WTC11 (cell line): ENCODE data around the gene DEDD2. TPM values are rescaled to one million over a fixed set of nuclear protein-coding genes. Genes with fewer than 3 reads are reported as not detected.

Experiments used
- ATAC-seq: fragments of 200-7000 bp; cut with Tn5 transposase; 2 replicates; pipeline ENCODE4 v1.10.0; 2021; ENCODE audit warnings: mild to moderate bottlenecking, moderate library complexity
- CTCF ChIA-PET: fragments of 300-600 bp; sonication (Branson Sonifier 250); formaldehyde crosslinking; loops from one replicate; lab custom pipeline; 2021; ENCODE audit warnings: antibody characterized with exemption; lab: Charles Lee
- POLR2A ChIA-PET: fragments of 350-600 bp; sonication (Branson Sonifier 250); formaldehyde crosslinking; loops from one replicate; lab custom pipeline; 2021; ENCODE audit warnings: antibody characterized with exemption; lab: Charles Lee
- DNase-seq: peaks from one replicate; pipeline ENCODE4 v3.0.0; 2021; ENCODE audit warnings: low spot score
- H3K27ac Mint-ChIP-seq: 2 replicates; pipeline ENCODE4 v1.8.0; 2021; ENCODE audit warnings: mixed read lengths
- H3K27me3 Mint-ChIP-seq: 2 replicates; pipeline ENCODE4 v1.8.0; 2021; ENCODE audit warnings: low read depth, mild to moderate bottlenecking, moderate library complexity, mixed read lengths
- H3K36me3 Mint-ChIP-seq: 2 replicates; pipeline ENCODE4 v1.8.0; 2021; ENCODE audit warnings: mixed read lengths
- H3K4me1 Mint-ChIP-seq: 2 replicates; pipeline ENCODE4 v1.8.0; 2022; ENCODE audit warnings: mixed read lengths
- H3K4me3 Mint-ChIP-seq: 2 replicates; pipeline ENCODE4 v1.8.0; 2021; ENCODE audit warnings: mild to moderate bottlenecking, moderate library complexity, mixed read lengths
- H3K9me3 Mint-ChIP-seq: 2 replicates; pipeline ENCODE4 v1.8.0; 2021; ENCODE audit warnings: mixed read lengths
- ATF1 ChIP-seq: sonication (generic); formaldehyde crosslinking; IDR thresholded peaks from 2 replicates; pipeline ENCODE4 v1.8.1; 2023; ENCODE audit warnings: mild to moderate bottlenecking, moderate library complexity, missing genetic modification reagents
- CDX4 ChIP-seq: fragments of 250-450 bp; sonication (Bioruptor Pico); IDR thresholded peaks from 2 replicates; pipeline ENCODE4 v1.9.0; 2021; ENCODE audit warnings: moderate library complexity, mild to moderate bottlenecking, inconsistent platforms, borderline replicate concordance
- EMX1 ChIP-seq: fragments of 250-450 bp; sonication (Bioruptor Pico); IDR thresholded peaks from 2 replicates; pipeline ENCODE4 v1.8.0; 2021; ENCODE audit warnings: mild to moderate bottlenecking
- ETV6 ChIP-seq: sonication (generic); formaldehyde crosslinking; IDR thresholded peaks from 2 replicates; pipeline ENCODE4 v1.8.1; 2022; ENCODE audit warnings: mild to moderate bottlenecking, missing genetic modification reagents
- GABPB1 ChIP-seq: sonication (generic); formaldehyde crosslinking; IDR thresholded peaks from 2 replicates; pipeline ENCODE4 v1.8.1; 2023; ENCODE audit warnings: mild to moderate bottlenecking, missing genetic modification reagents
- HMGXB4 ChIP-seq: sonication (generic); formaldehyde crosslinking; IDR thresholded peaks from 2 replicates; pipeline ENCODE4 v1.8.1; 2023; ENCODE audit warnings: mild to moderate bottlenecking, moderate library complexity, missing genetic modification reagents
- IRF2 ChIP-seq: sonication (generic); formaldehyde crosslinking; IDR thresholded peaks from 2 replicates; pipeline ENCODE4 v1.8.0; 2022; ENCODE audit warnings: low read depth, missing genetic modification reagents, borderline replicate concordance
- JAZF1 ChIP-seq: fragments of 250-450 bp; sonication (Bioruptor Pico); IDR thresholded peaks from 2 replicates; pipeline ENCODE4 v1.9.0; 2021; ENCODE audit warnings: moderate library complexity, mild to moderate bottlenecking, inconsistent platforms
- KAT7 ChIP-seq: sonication (generic); formaldehyde crosslinking; IDR thresholded peaks from 2 replicates; pipeline ENCODE4 v1.8.1; 2023; ENCODE audit warnings: missing genetic modification reagents, mild to moderate bottlenecking, borderline replicate concordance
- OVOL2 ChIP-seq: fragments of 250-450 bp; sonication (Bioruptor Pico); IDR thresholded peaks from 2 replicates; pipeline ENCODE4 v1.9.0; 2021; ENCODE audit warnings: mild to moderate bottlenecking, borderline replicate concordance
- PRDM15 ChIP-seq: sonication (generic); formaldehyde crosslinking; IDR thresholded peaks from 2 replicates; pipeline ENCODE4 v1.8.0; 2022; ENCODE audit warnings: missing genetic modification reagents
- RORB ChIP-seq: fragments of 250-450 bp; sonication (Bioruptor Pico); IDR thresholded peaks from 2 replicates; pipeline ENCODE4 v1.9.0; 2021; ENCODE audit warnings: mild to moderate bottlenecking
- SP1 ChIP-seq: sonication (generic); formaldehyde crosslinking; conservative IDR thresholded peaks from 2 replicates; pipeline ENCODE4 v1.8.1; 2022; ENCODE audit warnings: missing genetic modification reagents
- TEAD1 ChIP-seq: sonication (generic); formaldehyde crosslinking; IDR thresholded peaks from 2 replicates; pipeline ENCODE4 v1.8.0; 2022; ENCODE audit warnings: mild to moderate bottlenecking, missing genetic modification reagents
- TEAD4 ChIP-seq: sonication (generic); formaldehyde crosslinking; IDR thresholded peaks from 2 replicates; pipeline ENCODE4 v1.8.0; 2022; ENCODE audit warnings: mild to moderate bottlenecking, missing genetic modification reagents
- ZBTB21 ChIP-seq: sonication (generic); formaldehyde crosslinking; IDR thresholded peaks from 2 replicates; pipeline ENCODE4 v1.8.1; 2023; ENCODE audit warnings: mild to moderate bottlenecking, missing genetic modification reagents, borderline replicate concordance
- ZMAT4 ChIP-seq: fragments of 250-450 bp; sonication (Bioruptor Pico); IDR thresholded peaks from 2 replicates; pipeline ENCODE4 v1.9.0; 2021; ENCODE audit warnings: mild to moderate bottlenecking
- ZNF121 ChIP-seq: sonication (generic); formaldehyde crosslinking; IDR thresholded peaks from 2 replicates; pipeline ENCODE4 v1.8.0; 2023; ENCODE audit warnings: missing genetic modification reagents
- total RNA-seq: library from RNA; stranded (reverse); gene quantifications from 3 replicates; pipeline ENCODE4 v1.2.3, GENCODE V29; 2021
- TF ChIP-seq, protein P1 (sequence below): fragments of 250-450 bp; sonication (Bioruptor Pico); IDR thresholded peaks from 2 replicates; pipeline ENCODE4 v1.9.0; 2021; ENCODE audit warnings: mild to moderate bottlenecking
- TF ChIP-seq, protein P2 (sequence below): sonication (generic); formaldehyde crosslinking; IDR thresholded peaks from 2 replicates; pipeline ENCODE4 v1.8.0; 2022; ENCODE audit warnings: mild to moderate bottlenecking, missing genetic modification reagents

The DEDD2 gene
- total RNA-seq, 1 experiment from 2014 or later, result 37.7 TPM

DNA sequence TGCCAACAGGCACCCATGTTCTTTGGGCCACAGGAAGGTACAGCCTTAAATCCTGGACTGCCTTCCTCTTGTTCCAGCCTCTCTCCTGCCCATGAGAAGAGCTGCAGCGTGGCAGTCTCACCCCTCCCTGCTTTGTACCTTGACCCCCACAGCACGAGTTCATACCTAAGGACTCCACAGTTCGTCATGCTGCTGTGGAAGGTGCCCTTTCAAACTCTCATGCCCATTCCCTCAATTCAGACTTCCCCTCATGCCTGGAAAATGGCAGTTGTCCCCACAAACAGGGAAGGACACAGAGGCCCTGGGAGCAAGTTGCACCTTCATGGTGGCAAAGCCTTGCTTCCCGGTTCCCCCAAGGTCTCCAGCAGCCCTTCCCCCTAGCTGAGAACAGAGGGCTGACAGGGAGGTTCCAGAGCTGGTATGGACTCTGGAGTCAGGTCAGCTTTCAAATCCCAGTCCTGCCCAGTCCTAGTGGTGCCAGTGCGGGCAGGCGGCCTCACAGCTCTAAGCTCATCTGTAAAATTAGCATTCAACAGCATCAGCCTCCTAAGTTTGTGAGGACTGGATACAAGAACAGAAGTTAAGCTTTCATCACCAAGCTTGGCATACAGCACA, 16.3 kb upstream of the DEDD2 start:
- H3K36me3 Mint-ChIP-seq, result peaks cover 55% of the 10 kb centered on the region
- TF ChIP-seq ATF1 (CRISPR knock-in tag) (no peak), TEAD4 (CRISPR knock-in tag) (no peak)
- TF ChIP-seq, all 79 proteins: peak for 0
- CTCF ChIA-PET, result interaction anchor here (0.7 to 3.6 kb wide), 4 partner anchors 9 to 120 kb away, joined by 3 to 16 read pairs (median 4); partner anchors contain the start of genes GSK3A and POU2F2
- no peak for DNase-seq
- ATAC-seq, result no peak
- Mint-ChIP-seq H3K9me3 (no peaks in the 10 kb centered on the region), H3K27ac (no peak overlapping the region; the same call in 1 of the 2 replicates), H3K4me1 (0 out of 2 replicates have a peak, but pooled peaks cover 4% of the 10 kb centered on the region), H3K4me3 (no peak overlapping the region), H3K27me3 (no peaks in the 10 kb centered on the region)
- POLR2A ChIA-PET, result interaction anchor here (1.0 to 1.9 kb wide), 2 partner anchors 8 to 9 kb away, joined by 3 to 5 read pairs; partner anchors contain the start of gene GSK3A

GRCh38 chr19:42233106-42233505, 15.6 kb upstream of the DEDD2 start:
- POLR2A ChIA-PET, result interaction anchor here (0.7 to 1.9 kb wide), 3 partner anchors 9 to 62 kb away, joined by 3 to 5 read pairs (median 4); partner anchors contain the start of gene GSK3A
- Mint-ChIP-seq H3K27ac (no peak overlapping the region; the same call in 1 of the 2 replicates), H3K36me3 (peaks cover 55% of the 10 kb centered on the region), H3K27me3 (no peaks in the 10 kb centered on the region), H3K4me3 (no peak overlapping the region), H3K9me3 (no peaks in the 10 kb centered on the region), H3K4me1 (0 out of 2 replicates have a peak, but pooled peaks cover 4% of the 10 kb centered on the region)
- DNase-seq (no peak), ATAC-seq (0 out of 2 replicates have a peak, but pooled peaks have one; percentile 26)
- CTCF ChIA-PET, result interaction anchor here (1.1 to 3.6 kb wide), 3 partner anchors 46 to 207 kb away, joined by 3 to 16 read pairs (median 4); no protein-coding TSS in a partner anchor
- no peak for TF ChIP-seq ETV6 (CRISPR knock-in tag)
- TF ChIP-seq KAT7 (CRISPR knock-in tag), result no peak
- no peak for TF ChIP-seq GABPB1
- TF ChIP-seq HMGXB4 (CRISPR knock-in tag), result no peak

DNA sequence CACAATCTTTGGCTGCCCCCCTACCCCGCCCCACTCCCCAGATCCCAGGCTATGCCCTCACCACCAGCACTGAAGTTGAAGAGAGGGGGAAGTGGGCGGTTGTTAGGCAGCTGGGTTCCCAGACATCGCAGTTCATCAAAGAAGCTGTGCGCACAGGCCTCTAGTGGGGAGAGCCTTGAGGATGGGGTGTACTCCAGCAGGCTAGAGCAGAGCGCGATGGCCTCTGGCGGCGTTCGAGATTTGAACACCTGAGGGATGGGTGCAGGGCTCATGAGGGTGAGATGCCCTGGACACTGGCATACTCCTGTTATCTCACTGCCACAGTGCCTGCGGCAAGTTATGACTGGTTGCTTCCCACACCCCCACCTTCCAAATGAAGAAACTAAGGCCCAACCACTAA, 15.0 kb upstream of the DEDD2 start:
- 0 out of 2 replicates have a peak, but pooled peaks cover 4% of the 10 kb centered on the region for H3K4me1 Mint-ChIP-seq
- H3K27me3 Mint-ChIP-seq, result no peaks in the 10 kb centered on the region
- ATAC-seq (no peak), DNase-seq (no peak)
- no peak overlapping the region for H3K27ac Mint-ChIP-seq
- no peak overlapping the region for H3K4me3 Mint-ChIP-seq
- ChIA-PET CTCF (interaction anchor here (1.1 to 3.6 kb wide), 3 partner anchors 47 to 208 kb away, joined by 3 to 16 read pairs (median 4); no protein-coding TSS in a partner anchor), POLR2A (interaction anchor here (0.7 to 1.0 kb wide), 2 partner anchors 11 to 63 kb away, joined by 3 to 4 read pairs; no protein-coding TSS in a partner anchor)
- H3K9me3 Mint-ChIP-seq, result no peaks in the 10 kb centered on the region
- peaks cover 55% of the 10 kb centered on the region for H3K36me3 Mint-ChIP-seq
- no peak for TF ChIP-seq ZMAT4 (CRISPR knock-in tag)
- TF ChIP-seq ZNF121 (CRISPR knock-in tag), result no peak
- no peak for TF ChIP-seq EMX1 (CRISPR knock-in tag)
- TF ChIP-seq ZBTB21 (CRISPR knock-in tag), result no peak
- TF ChIP-seq PRDM15 (CRISPR knock-in tag), result no peak
- no peak for TF ChIP-seq JAZF1 (CRISPR knock-in tag)
- TF ChIP-seq, protein P1, sequence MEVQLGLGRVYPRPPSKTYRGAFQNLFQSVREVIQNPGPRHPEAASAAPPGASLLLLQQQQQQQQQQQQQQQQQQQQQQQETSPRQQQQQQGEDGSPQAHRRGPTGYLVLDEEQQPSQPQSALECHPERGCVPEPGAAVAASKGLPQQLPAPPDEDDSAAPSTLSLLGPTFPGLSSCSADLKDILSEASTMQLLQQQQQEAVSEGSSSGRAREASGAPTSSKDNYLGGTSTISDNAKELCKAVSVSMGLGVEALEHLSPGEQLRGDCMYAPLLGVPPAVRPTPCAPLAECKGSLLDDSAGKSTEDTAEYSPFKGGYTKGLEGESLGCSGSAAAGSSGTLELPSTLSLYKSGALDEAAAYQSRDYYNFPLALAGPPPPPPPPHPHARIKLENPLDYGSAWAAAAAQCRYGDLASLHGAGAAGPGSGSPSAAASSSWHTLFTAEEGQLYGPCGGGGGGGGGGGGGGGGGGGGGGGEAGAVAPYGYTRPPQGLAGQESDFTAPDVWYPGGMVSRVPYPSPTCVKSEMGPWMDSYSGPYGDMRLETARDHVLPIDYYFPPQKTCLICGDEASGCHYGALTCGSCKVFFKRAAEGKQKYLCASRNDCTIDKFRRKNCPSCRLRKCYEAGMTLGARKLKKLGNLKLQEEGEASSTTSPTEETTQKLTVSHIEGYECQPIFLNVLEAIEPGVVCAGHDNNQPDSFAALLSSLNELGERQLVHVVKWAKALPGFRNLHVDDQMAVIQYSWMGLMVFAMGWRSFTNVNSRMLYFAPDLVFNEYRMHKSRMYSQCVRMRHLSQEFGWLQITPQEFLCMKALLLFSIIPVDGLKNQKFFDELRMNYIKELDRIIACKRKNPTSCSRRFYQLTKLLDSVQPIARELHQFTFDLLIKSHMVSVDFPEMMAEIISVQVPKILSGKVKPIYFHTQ (CRISPR knock-in tag), result no peak
- TF ChIP-seq IRF2 (CRISPR knock-in tag), result no peak
- no peak for TF ChIP-seq CDX4
- TF ChIP-seq OVOL2 (CRISPR knock-in tag), result no peak
- TF ChIP-seq TEAD1 (CRISPR knock-in tag), result no peak
- TF ChIP-seq SP1 (CRISPR knock-in tag), result no peak
- TF ChIP-seq, protein P2, sequence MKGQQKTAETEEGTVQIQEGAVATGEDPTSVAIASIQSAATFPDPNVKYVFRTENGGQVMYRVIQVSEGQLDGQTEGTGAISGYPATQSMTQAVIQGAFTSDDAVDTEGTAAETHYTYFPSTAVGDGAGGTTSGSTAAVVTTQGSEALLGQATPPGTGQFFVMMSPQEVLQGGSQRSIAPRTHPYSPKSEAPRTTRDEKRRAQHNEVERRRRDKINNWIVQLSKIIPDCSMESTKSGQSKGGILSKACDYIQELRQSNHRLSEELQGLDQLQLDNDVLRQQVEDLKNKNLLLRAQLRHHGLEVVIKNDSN (CRISPR knock-in tag), result no peak
- no peak for TF ChIP-seq RORB (CRISPR knock-in tag)
